GM18858 (cell line): ENCODE data around the gene IQCF5.
"Not testable (repeated sequence)": the region's sequence is repeated elsewhere in the genome, so short reads cannot be mapped to it uniquely, and the experiment has no call there.

Experiments
- ATAC-seq: cut with Tn5 transposase; IDR thresholded peaks from one replicate; pipeline ENCODE4 v1.9.1; 2021; ENCODE audit not compliant: unreplicated experiment

Gene IQCF5

DNA sequence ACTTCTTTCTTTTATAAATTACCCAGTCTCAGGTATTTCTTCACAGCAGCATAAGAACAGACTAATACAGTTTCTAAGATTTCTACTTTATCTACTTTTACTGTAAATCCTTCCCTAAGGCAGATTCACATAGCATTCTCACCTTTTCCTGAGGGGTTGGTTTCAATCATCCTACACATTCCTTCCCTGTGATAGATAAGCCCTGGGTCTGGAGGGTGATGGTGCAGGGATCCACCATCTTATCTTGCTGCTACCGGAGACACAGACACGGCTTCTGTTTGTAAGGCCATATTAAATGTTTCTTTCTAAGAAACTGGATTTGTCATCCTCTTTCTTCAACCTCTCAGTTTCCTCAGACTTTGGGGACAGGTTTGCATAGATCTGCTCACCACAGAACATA, 6.1 kb downstream of the IQCF5 start:
- ATAC-seq = no peak

DNA sequence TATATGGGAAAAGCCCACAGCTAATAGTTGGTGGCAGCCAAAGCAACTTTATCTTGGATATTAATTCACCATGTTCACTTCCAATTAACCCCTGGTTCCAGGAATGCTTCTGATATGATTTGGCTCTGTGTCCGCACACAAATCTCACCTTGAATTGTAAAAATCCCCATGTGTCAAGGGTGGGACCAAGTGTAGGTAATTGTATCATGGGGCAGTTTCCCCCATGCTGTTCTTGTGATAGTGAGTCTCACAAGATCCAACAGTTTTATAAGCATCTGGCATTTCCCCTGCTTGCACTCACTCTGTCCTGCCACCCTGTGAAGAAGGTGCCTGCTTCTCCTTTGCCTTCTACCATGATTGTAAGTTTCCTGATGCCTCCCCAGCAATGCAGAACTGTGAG, 6.5 kb downstream of the IQCF5 start:
- not testable (repeated sequence) for ATAC-seq

DNA sequence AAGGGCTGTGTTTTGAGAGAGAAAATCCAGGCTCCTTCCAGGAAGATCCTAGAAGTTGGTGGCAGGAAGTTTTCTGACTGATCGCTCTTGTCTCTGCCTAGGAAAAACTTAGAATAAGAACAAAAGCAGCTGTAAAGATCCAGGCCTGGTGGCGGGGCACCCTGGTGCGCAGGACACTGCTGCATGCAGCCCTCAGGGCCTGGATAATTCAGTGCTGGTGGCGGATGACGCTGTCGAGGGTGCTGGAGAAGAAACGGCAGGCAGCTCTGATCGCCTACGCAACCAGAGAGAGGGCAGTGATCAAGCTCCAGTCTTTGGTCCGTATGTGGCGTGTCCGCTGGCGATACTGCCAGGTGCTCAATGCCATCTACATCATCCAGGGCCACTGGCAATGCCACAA, 12.5 kb downstream of the IQCF5 start:
- no peak for ATAC-seq

DNA sequence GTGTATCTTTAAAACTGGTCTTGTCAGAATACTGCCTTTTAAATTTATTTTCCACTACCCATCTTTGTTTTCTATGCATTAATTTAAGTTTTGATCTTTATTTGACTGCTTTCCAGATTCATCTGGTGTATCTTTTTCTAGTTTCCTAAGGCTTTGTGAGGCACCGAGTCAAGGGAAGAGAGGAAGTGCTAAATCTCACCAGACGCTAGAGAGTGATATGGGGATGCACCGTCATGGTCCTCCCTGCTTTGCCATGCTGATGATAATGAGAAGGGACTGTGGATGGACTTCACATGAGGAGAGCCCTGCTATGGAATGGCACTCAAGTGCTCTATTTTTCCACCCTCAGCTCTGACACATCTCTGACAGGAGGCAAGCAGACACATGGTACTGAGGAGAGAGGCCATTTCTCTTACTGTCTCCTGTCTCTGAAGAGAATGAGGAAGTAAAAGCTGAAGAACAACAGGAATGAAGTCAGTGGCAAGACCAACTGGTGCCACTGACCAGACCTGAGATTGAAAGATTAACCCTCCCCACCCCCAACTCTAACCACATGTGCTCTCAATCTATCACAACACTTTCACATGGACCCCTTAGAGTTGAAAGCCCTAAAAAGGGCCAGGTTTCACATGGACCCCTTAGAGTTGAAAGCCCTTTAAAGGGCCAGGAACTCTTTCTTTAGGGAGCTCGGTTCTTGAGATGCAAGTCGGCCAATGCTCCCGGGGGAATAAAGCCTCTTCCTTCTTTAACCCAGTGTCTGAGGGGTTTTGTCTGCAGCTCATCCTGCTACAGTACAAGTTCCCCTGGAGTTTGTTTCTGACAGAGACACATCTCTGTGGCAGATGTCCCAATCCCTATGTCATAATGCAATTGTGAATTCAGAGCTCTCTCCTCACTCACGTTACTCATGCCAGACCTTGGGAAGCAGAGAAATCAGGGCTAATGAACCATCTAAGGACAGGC, 14.4 kb downstream of the IQCF5 start, which contains the start of gene IQCF2:
Gene IQCF2, plus strand, starts transcription at position 913 of the 963 bp plus-strand sequence. CDS start 52 bp downstream, outside the sequence.
- no peak for ATAC-seq

DNA sequence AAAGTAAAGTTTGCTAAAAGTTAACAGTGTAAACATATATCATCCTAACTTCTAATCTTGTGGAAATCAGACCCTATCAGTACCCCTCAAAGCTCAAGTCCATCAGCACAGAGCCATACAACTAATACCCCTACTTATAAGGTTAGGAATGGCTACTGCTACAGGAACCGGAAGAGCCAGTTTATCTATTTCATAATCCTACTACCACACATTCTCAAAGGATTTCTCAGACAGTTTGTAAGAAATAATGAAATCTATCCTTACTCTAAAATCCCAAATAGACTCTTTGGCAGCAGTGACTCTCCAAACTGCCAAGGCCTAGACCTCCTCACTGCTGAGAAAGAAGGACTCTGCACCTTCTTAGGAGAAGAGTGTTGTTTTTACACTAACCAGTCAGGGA, 20.0 kb downstream of the IQCF5 start:
- not testable (repeated sequence) for ATAC-seq

DNA sequence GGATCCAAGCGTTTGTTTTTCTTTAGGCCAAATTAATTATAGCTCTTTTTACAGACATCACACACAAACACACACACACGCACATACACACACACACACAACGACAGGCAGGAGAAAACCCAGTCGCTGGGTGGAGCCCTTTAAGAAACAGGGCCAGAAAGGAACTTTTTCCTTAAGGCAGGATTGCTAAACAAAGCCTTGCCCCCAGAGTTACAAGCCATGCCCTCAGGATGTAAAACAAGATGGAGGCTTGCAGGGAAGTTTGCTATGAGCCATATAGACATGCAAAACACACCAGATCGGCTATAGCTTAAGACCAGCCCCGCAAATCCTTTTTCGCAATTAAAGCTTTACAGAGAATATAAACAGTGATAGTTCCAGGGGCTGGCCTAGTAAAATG, 30.3 kb downstream of the IQCF5 start:
- ATAC-seq = no peak

DNA sequence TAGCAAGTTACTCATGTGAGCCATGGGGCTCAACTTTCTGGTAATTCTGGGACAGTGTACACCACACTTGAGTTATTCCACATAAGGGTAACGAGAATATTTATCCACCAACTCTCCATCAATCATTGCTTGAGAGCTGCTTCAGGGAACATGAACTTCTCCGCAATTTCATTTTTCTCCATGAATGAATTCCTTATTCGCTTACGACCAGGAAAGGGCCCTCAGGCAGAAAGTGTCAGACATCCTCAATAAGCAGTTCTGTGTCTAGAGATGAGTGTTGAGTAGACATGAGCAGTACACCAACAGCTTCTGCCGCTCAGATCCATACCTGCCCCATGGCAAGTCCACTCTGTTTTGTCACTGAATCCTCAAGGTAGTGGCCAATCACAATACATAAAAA, 38.8 kb downstream of the IQCF5 start:
- no peak for ATAC-seq

DNA sequence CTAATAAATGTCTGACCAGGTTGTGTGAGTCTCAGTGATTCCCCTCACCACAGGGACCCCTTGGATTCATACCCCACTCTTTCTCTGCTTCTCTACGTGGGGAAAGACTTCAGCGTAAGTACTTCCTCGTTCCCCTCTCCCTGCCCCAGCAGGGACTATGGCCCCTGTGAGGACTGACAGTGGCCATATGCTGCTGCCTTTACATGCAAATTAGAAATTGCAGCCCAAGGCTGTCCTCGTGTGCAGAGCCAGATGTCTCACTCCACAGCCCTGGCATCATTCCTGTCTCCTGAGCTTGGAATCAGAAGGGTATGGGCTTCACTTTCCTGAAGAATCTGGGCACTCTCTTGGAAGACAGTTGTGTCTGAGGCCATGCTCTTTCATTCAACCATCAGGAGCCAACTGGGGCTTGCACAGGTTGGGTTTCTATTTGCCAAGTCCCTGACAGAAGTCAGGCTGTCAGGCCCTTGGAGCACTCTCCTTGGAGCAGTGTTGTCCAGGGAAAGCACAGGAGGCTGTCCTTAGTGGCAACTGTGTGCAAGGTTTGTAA, 44.5 kb downstream of the IQCF5 start:
- no peak for ATAC-seq

DNA sequence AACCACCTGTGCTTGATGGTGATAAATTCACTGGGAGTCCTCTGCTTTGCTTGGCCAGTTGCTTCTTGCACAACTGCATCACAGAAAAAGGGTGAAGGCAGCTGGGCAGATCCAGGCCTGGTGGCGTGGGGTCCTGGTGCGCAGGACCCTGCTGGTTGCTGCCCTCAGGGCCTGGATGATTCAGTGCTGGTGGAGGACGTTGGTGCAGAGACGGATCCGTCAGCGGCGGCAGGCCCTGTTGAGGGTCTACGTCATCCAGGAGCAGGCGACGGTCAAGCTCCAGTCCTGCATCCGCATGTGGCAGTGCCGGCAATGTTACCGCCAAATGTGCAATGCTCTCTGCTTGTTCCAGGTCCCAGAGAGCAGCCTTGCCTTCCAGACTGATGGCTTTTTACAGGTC, 45.1 kb downstream of the IQCF5 start:
- no peak for ATAC-seq

DNA sequence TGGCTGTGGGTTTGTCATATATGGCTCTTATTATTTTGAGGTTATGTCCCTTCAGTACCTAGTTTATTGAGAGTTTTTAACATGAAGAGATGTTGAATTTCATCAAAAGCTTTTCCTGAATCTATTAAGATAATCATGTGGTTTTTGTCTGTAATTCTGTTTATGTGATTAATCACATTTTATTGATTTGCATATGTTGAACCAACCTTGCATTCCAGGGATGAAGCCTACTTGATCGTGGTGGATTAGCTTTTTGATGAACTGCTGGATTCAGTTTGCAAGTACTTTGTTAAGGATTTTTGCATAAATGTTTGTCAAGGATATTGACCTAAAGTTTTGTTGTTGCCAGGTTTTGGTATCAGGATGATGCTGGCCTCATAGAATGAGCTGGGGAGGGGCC, 47.1 kb downstream of the IQCF5 start:
- no peak for ATAC-seq
